ENCODE measurements around the gene SPOCK1. TPM values are rescaled to one million over a fixed set of nuclear protein-coding genes. Genes with fewer than 3 reads are reported as not detected.

The SPOCK1 gene
- total RNA-seq, 1 donor from 2014 or later = 3.7 TPM

GRCh38 chr5:136927571-136927970, 571.6 kb downstream of the SPOCK1 start:
- Histone ChIP-seq H3K9ac (ENCODE audit: low read depth in 1 of 3, low read length in 3 of 3) (no peak overlapping the region), H3K4me3 (ENCODE audit: low read length in 3 of 3) (no peak overlapping the region), H3K9me3 (ENCODE audit: control insufficient read depth in 3 of 3, low read length in 3 of 3) (no peaks in the 10 kb centered on the region), H3K27ac (ENCODE audit: low read depth, low read length) (no peak overlapping the region), H3K27me3 (ENCODE audit: control insufficient read depth in 3 of 3, insufficient read depth in 3 of 3, low read length in 3 of 3) (no peaks in the 10 kb centered on the region), H3K4me1 (ENCODE audit: control insufficient read depth in 3 of 3, insufficient read depth in 3 of 3, low read length in 3 of 3) (no peaks in the 10 kb centered on the region), H3K36me3 (ENCODE audit: control insufficient read depth in 3 of 3, insufficient read depth in 3 of 3, low read length in 3 of 3) (no peaks in the 10 kb centered on the region)

- Histone ChIP-seq H3K4me1 (ENCODE audit: control insufficient read depth in 3 of 3, insufficient read depth in 3 of 3, low read length in 3 of 3) (no peaks in the 10 kb centered on the region), H3K9me3 (ENCODE audit: control insufficient read depth in 3 of 3, low read length in 3 of 3) (no peaks in the 10 kb centered on the region), H3K27ac (ENCODE audit: low read depth, low read length) (no peak overlapping the region), H3K36me3 (ENCODE audit: control insufficient read depth in 3 of 3, insufficient read depth in 3 of 3, low read length in 3 of 3) (no peaks in the 10 kb centered on the region), H3K27me3 (ENCODE audit: control insufficient read depth in 3 of 3, insufficient read depth in 3 of 3, low read length in 3 of 3) (no peaks in the 10 kb centered on the region), H3K9ac (ENCODE audit: low read depth in 1 of 3, low read length in 3 of 3) (no peak overlapping the region), H3K4me3 (ENCODE audit: low read length in 3 of 3) (no peak overlapping the region)
Observed at GRCh38 chr5:136926073-136926472, 573.1 kb downstream of the SPOCK1 start.

Small RNAs within 50 kb of the gene (small RNA-seq; reads per million reads assigned to genes)
- gene RNA5SP193 = not detected

Other genes starting within 250 kb of the SPOCK1 start
- 4.2 TPM for gene KLHL3, start 236.8 kb upstream of the SPOCK1 start, total RNA-seq